GM19035 (cell line): ENCODE results near the gene RBBP8NL.

Experiments used
- ATAC-seq: cut with Tn5 transposase; IDR thresholded peaks from one replicate; pipeline ENCODE4 v1.9.1; 2021; ENCODE audit not compliant: unreplicated experiment

The RBBP8NL gene

DNA sequence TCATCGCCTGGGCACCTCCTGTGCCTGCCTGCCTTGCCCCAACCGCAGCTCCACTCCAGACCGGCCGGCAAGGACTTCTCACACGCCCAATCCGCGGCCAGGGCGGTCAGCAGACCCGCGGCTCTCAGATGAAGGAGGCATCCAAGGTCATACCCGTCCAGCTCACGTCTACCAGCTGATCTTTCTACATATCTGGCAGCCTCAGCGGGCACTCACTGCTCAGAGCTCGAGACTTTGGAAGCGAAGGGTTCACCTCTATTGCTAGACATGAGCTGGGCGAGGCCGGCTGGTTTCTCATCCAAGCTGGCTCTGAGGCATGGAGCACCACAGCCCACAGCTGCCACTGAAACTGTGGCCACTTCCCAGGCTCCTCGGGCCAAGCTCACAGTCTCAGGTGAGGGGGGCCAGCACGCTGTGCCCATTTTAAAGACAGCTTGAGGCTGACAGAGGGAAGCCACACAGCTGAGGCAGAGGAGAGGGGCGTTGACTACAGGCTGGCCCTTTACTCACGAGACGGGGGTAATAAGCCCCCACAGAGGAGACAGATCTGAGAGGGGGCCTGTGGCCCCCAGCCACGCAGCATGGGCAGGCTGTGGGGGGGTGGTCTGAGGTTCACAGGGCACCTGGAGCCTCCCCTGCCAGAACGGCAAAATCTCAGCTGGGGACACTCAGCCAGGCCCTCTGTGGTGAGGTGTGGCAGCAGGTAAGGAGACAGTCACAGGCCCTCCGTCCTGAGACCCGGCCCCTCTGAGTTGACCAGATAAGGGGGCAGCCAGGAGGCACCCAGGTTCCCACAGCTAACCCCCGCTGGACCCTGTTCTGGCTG is 62.2 kb downstream of the RBBP8NL start:
- ATAC-seq, result no peak

DNA sequence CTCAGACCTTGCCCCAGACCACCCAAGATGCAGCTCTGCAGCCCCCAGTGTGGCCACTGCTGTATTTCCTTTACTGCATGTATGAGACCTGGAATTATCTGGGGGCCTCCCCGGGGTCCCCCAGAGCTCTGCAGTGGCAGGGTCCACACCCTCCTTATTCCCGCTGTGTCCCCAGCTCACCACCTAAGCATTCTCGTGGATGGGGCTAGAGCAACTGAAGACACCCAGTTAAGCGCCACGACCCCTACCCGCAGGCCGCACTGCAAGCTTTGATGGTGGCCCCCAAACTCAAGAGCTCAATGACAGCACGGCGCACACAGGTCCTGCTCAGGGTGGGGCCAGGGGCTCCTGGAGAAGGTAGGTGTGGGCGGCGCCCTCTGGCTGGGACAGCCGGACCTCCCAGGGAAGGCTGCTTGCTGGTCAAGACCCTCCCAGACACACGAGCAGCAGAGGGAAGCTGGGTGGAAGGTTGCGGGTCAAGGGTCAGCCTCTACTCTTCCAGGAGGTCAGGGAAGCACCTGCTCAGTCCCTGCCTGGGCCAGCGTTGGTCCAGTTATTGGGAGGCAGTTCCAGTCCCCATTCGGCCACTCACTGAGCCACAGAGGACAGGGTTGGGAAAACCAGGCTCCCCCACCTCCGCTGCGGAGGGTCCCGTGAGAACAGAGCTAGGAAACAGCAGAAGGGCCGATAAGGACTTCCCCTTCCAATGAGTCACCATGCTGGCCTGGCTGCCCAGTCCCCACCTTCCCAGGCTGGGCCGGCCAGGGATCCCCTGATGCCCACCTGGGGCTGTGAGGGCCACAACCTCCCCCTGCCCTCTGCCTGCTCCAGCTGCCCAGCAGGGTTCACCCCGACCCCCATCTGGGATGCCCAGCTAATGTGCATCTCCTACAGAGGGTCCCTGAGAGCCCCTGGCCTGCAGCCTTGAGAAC is 63.2 kb downstream of the RBBP8NL start:
- ATAC-seq, result no peak

DNA sequence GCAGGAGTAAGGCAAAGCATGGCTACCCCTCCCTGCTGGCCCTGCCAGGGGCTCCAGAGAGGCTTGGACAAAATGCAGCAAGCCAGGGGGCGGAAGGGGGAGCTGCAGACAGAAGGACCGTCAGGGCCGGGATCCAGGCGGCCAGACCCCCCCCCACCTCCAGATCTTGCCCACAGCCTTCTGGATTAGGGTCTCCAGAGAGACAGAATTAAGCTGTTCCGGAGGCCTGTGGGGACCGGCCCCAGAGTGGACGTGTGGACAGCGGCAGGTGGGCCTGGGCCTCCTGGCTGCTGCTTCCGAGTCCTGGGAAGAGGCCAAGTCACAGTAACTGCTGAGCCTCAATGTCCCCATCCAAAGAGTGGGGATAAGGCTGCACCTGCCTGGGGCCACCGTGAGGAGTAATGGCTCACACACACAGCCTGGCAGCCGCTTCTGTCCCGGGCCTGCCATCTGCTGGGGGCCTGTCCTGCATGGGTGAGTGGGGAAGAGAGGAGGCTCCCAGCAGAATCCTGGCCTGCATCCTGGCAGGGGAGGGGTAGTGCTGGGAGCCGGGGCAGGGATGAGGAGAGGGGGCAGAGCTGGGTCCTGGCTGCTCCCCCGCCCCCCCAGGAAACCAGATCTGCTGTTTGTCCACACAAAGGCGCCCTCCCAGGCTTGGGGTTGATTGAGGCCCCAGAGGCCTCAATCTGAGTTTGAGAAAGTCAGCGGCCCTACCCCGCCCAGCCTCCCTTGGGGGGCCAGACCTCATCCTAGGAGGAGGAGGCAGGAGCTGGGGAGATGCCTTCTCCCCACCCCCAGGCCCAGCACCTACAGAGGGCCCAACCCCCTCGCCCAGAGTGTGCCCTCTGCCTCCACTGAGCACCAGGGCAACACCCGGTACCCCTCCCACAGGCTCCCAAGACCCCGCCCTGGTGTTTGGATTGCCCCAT is 64.1 kb downstream of the RBBP8NL start:
- ATAC-seq, result no peak

DNA sequence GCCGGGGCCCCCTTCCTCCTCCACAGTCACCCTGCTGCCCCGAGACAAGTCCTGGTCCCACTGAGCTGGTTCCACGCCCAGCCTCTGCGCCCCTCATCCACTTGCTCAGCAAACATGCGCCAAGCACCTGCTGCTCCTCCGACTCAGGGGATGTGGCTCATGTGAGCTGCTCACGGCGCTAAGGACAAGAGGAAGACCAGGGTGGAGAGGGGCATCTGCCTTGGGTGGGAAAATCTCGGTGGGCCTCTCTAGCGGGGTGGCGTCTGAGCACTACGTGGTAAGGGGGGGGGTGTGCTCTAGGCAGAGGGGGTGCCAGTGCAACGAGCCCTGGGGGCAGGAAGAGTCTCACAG is 64.8 kb downstream of the RBBP8NL start:
- ATAC-seq, result no peak

DNA sequence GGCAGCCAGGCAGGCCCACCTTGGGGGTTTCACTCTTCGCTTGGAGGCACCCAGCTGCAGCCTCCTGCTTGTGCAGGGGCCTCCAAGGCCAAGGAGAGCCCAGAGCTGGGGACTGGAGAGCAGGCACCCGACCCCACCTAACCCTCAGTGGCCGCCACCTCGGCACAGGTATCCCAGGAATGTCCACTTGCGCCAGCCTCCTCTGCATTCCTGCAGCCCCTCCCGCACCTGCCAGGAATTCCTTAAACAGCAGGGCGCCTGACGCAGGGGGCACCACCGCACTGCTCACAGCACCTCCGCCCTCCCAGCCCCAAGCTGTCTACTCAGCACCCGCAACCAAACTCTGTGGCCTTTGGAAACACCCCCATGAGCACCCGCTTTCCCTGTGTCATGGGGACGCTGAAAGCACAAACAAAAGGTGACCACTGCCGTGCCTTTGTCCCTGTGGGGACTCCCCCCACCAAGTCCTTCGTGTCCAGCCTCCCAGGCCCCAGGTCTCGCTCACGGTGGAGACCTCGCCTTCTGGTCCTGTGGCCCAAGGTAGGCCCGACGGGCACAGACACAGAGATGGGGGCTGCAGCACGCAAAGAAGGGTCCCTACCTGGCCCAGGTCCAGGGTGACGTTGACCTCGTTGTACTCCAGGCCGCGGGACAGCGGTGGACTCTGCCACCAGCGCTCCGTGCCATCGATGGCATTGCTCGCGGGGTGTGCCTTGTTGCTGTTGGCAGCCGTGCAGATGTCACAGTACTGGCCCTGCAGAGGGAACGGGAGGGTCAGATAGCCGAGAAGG is 65.3 kb downstream of the RBBP8NL start:
- ATAC-seq, result no peak

DNA sequence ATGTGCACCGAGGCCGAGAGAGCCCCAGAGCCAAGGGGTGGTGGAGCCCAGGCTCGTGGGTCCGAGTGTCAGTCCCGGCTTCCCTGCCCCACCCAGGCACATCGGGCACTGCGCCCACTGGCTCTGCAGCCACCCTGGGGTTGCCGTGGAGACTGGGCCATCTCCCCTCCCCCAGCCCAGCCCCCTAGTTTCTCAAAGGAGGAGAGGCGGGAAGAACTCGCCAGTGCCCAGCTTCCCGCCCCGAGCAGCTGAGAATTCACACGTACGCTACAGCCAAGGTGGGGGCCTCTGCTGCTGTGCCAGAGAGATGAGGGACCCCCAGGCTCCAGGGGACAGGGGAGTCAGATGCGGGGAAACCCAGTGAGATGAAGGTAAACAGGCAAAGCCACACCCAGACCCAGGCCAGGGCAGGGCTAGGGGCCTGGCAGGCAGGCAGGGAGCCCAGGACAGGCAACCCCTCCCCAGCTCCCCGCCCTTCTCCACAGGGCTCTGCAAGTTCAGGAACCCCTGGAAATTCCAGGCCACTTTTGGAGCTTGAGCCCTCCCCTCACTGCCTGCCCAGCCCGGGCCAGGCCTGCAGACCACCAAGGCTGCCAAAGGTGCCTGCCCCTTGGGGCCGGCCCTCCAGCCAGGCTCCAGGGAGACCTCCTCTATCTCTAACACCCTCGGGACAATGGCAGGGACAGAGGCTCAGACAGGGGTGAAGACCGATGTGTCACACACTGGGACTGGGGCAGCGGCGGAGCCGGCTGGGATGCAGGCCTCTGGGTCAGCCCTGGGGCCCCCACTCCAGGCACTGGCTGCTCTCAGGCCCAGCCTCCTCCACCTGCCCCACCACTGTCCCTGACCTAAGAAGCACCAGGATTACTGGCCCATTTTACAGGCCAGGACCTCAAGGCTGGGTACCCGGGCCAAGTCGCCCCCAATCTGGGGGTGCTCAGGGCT is 66.2 kb downstream of the RBBP8NL start:
- ATAC-seq, result no peak
